GM12878 (cell line): ENCODE results near the gene TESK1. TPM values are rescaled to one million over a fixed set of nuclear protein-coding genes. Genes with fewer than 3 reads are reported as not detected.
"Not testable (repeated sequence)": the region's sequence is repeated elsewhere in the genome, so short reads cannot be mapped to it uniquely, and the experiment has no call there.

Experiments used
- ATAC-seq: fragments of 200-7000 bp; cut with Tn5 transposase; 3 replicates; pipeline ENCODE4 v1.9.1; 2020; ENCODE audit warnings: mild to moderate bottlenecking, moderate library complexity
- BruUV-seq: library from RNA; stranded (reverse); fragments of 400-500 nt; replicated peaks from 2 replicates; lab custom pipeline; 2021; lab: Mats Ljungman, UMichigan
- CTCF ChIA-PET: fragments of 300-600 bp; sonication (Branson Sonifier 250); formaldehyde crosslinking; extraction: SDS; loops from one replicate; lab custom pipeline; 2021; ENCODE audit warnings: inconsistent platforms; lab: Yijun Ruan, JAX
- POLR2A ChIA-PET: fragments of 350-600 bp; formaldehyde crosslinking; extraction: SDS; loops from one replicate; lab custom pipeline; 2021; ENCODE audit warnings: inconsistent platforms; lab: Charles Lee
- RAD21 ChIA-PET: fragments of 300-600 bp; sonication (Branson Sonifier 250); formaldehyde crosslinking; loops from one replicate; lab custom pipeline; 2023; ENCODE audit warnings: antibody characterized with exemption; ENCODE audit not compliant: unreplicated experiment; lab: Charles Lee
- SMC1A ChIA-PET: fragments of 300-600 bp; sonication (Branson Sonifier 250); formaldehyde crosslinking; loops from one replicate; lab custom pipeline; 2023; ENCODE audit not compliant: unreplicated experiment, uncharacterized antibody; lab: Charles Lee
- DNase-seq: peaks from one replicate; pipeline ENCODE4 v3.0.0-alpha.2; 2011; ENCODE audit warnings: low read depth, low spot score
- FAIRE-seq: peaks from 3 replicates; lab custom pipeline; 2011; peaks lifted over from hg19 to GRCh38; lab: Jason Lieb, UNC
- H2AFZ ChIP-seq: 2 replicates; pipeline ENCODE4 v1.6.0; 2011; ENCODE audit warnings: low read depth, low read length, control low read depth; ENCODE audit not compliant: control insufficient read depth
- H3K27ac ChIP-seq: 2 replicates; pipeline ENCODE4 v1.5.1; 2011; ENCODE audit warnings: control low read depth; ENCODE audit not compliant: control insufficient read depth, insufficient read depth
- H3K27me3 ChIP-seq, 2 experiments: replicated peaks in 1 of 2; 2 replicates each; pipeline versions ENCODE4 v1.6.0 to v1.6.1; 2011; ENCODE audit warnings: low read length in 1 of 2; ENCODE audit not compliant: control insufficient read depth in 2 of 2, insufficient read depth in 2 of 2
- H3K36me3 ChIP-seq, 2 experiments: 2 replicates each; pipeline ENCODE4 v1.5.1; 2011; ENCODE audit warnings: low read length in 1 of 2; ENCODE audit not compliant: control insufficient read depth in 2 of 2, insufficient read depth in 2 of 2
- H3K4me1 ChIP-seq: 2 replicates; pipeline ENCODE4 v1.6.1; 2011; ENCODE audit warnings: mild to moderate bottlenecking, low read length, moderate library complexity, mixed read lengths; ENCODE audit not compliant: control insufficient read depth, insufficient read depth
- H3K4me2 ChIP-seq: 2 replicates; pipeline ENCODE4 v1.6.0; 2011; ENCODE audit warnings: control low read depth; ENCODE audit not compliant: control insufficient read depth, insufficient read depth
- H3K4me3 ChIP-seq: fragments of 200-600 bp; sonication (generic); 2 replicates; pipeline ENCODE4 v1.5.1; 2016
- H3K79me2 ChIP-seq: 2 replicates; pipeline ENCODE4 v1.6.0; 2011; ENCODE audit warnings: low read length; ENCODE audit not compliant: control insufficient read depth, insufficient read depth
- H3K9ac ChIP-seq: 2 replicates; pipeline ENCODE4 v1.8.0; 2011; ENCODE audit warnings: low read length, control low read depth, mixed read lengths; ENCODE audit not compliant: control insufficient read depth, insufficient read depth
- H3K9me3 ChIP-seq: replicated peaks from 3 replicates; pipeline ENCODE4 v1.5.1; 2011; ENCODE audit warnings: mild to moderate bottlenecking, low read length; ENCODE audit not compliant: control insufficient read depth, insufficient read depth
- H4K20me1 ChIP-seq: 2 replicates; pipeline ENCODE4 v1.6.0; 2011; ENCODE audit not compliant: control insufficient read depth, insufficient read depth
- BHLHE40 ChIP-seq, 2 experiments: fragments of 450-650 bp in 1 of 2; IDR thresholded peaks; 2 replicates each; pipeline ENCODE4 v1.6.1; 2011 to 2017; ENCODE audit warnings: low read depth in 2 of 2, borderline replicate concordance in 1 of 2, improper control_type of control experiment in 1 of 2, low read length in 1 of 2, mild to moderate bottlenecking in 1 of 2
- IKZF1 ChIP-seq: fragments of 450-650 bp; conservative IDR thresholded peaks from 2 replicates; pipeline ENCODE4 v1.6.1; 2017; ENCODE audit warnings: antibody characterized with exemption, mild to moderate bottlenecking
- JUNB ChIP-seq: IDR thresholded peaks from 2 replicates; pipeline ENCODE4 v1.6.1; 2016; ENCODE audit warnings: antibody characterized with exemption, mild to moderate bottlenecking
- MEF2A ChIP-seq: IDR thresholded peaks from 2 replicates; pipeline ENCODE4 v1.6.1; 2011; ENCODE audit warnings: low read depth, mild to moderate bottlenecking, low read length, moderate library complexity; ENCODE audit not compliant: insufficient read depth
- NFYA ChIP-seq: IDR thresholded peaks from 2 replicates; pipeline ENCODE4 v1.6.1; 2011; ENCODE audit warnings: low read depth, mild to moderate bottlenecking, low read length, improper control_type of control experiment, borderline replicate concordance
- RAD51 ChIP-seq: fragments of 450-650 bp; IDR thresholded peaks from 2 replicates; pipeline ENCODE4 v1.6.1; 2016; ENCODE audit warnings: moderate library complexity, mild to moderate bottlenecking, inconsistent platforms
- RUNX3 ChIP-seq: IDR thresholded peaks from 2 replicates; pipeline ENCODE4 v1.6.1; 2012; ENCODE audit warnings: low read length, inconsistent platforms
- SMARCA5 ChIP-seq: fragments of 450-650 bp; IDR thresholded peaks from 2 replicates; pipeline ENCODE4 v1.6.1; 2017; ENCODE audit warnings: mild to moderate bottlenecking
- TBL1XR1 ChIP-seq: IDR thresholded peaks from 2 replicates; pipeline ENCODE4 v1.6.1; 2012; ENCODE audit warnings: low read depth, low read length, improper control_type of control experiment
- WGBS: methylation state at CpG from one replicate; pipeline ENCODE4 v1.1.6; 2016; ENCODE audit warnings: low lambda C conversion rate; ENCODE audit not compliant: insufficient replicate concordance, insufficient coverage; ENCODE audit errors: missing lambda C conversion rate; 5-methylcytosine and 5-hydroxymethylcytosine counted together
- in situ Hi-C: fragments of 300-500 bp; cut with MboI; formaldehyde crosslinking; loops from 9 replicates; pipeline ENCODE4 v1.14.3; 2018; ENCODE audit warnings: mixed read lengths
- intact Hi-C: fragments of 100-400 bp; cut with micrococcal nuclease; formaldehyde crosslinking; loops from one replicate; pipeline ENCODE4 v1.14.2; 2022; ENCODE audit not compliant: unreplicated experiment
- polyA plus RNA-seq, 11 experiments: library from polyadenylated mRNA; depleted of rRNA in 4 of 11; unstranded in 6 of 11; stranded (reverse) in 5 of 11; fragments of >200 nt; fragmentation: Nextera tagmentation in 4 of 11; fragmentation: Illumina TruSeq in 1 of 11; extraction: Ambion mirVana in 4 of 11; extraction: Trizol in 1 of 11; gene quantifications; 1 replicate in 1 of 11; 2 replicates in 10 of 11; pipeline versions ENCODE4 v1.2.1 to v1.2.3, GENCODE V29; 2011 to 2016; ENCODE audit warnings: inconsistent platforms in 2 of 11, missing spikeins in 2 of 11, low read depth in 1 of 11
- total RNA-seq, 4 experiments: library from RNA; depleted of rRNA in 3 of 4; stranded (reverse); fragments of >200 nt in 3 of 4; fragmentation: Illumina TruSeq in 1 of 4; extraction: Trizol in 1 of 4; gene quantifications; 2 replicates each; pipeline versions ENCODE4 v1.2.1 to v1.2.3, GENCODE V29; 2013 to 2021

The TESK1 gene
- total and polyA plus RNA-seq, 10 of the 15 experiments (the other 5 are each of a cell fraction or from before 2014, with no cell fraction given), result 0.16 to 19.5 (median 7.9) TPM; not detected in 1

DNA sequence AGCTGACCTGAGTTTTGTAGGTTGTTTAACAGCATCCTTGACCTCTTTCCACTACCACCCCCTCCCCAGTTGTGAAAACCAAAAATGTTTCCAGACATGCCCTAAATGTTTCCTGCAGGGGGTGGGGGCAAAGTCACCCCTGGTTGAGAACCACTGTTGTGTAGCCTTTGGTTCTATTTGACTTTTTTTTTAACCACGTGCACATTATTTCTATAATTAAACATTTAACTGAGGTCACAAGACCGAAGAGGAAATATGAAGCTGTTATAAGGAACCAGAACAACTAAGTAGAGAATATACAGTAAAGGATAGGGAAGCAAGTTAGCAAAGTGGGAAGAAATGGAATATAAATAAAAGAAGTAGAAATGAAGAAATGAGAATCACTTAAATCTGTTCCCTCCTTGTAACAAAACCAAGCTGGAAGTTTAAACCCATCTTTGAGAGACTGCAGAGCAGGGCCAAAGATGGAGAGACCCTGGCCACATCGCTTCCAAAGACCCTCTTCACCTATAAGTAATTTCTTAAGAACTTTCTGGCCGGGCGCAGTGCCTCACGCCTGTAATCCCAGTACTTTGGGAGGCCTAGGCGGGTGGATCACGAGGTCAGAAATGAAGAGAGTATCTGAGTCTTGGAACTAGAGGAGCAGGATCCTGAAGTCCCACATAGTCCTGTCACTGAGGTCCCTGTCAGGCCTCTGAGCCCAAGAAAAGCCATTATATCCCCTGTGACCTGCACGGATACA lies 31.2 kb downstream of the TESK1 start:
- H3K36me3 ChIP-seq, result no peaks in the 10 kb centered on the region
- WGBS, result 62% methylated on average over 9 of the region's 9 CpGs
- no peaks in the 10 kb centered on the region for H3K9me3 ChIP-seq
- RAD21 ChIA-PET, result interaction anchor here (0.7 to 3.1 kb wide), 5 partner anchors 10 to 28 kb away, joined by 3 to 16 read pairs (median 4); no protein-coding TSS in a partner anchor
- CTCF ChIA-PET, result interaction anchor here (0.9 to 3.3 kb wide), 8 partner anchors 10 to 93 kb away, joined by 3 to 31 read pairs (median 4); partner anchors contain the start of gene ARHGEF39
- BruUV-seq, result no TSS peak
- in situ Hi-C loops (no loop called here), intact Hi-C loops (no loop called here)
- peak overlapping the region; percentile 27; the same call in 1 of the 2 replicates for H3K4me2 ChIP-seq
- TF ChIP-seq SMARCA5 (no peak), JUNB (0 out of 2 replicates have a peak, but pooled peaks have one; percentile 10), MEF2A (peak; percentile 76), RUNX3 (peak; percentile 59), NFYA (no peak), BHLHE40 (IDR thresholded peaks at IDR 0.05; ENCODE audit: borderline replicate concordance in 1 of 2, low read depth in 2 of 2, low read length in 1 of 2) (peak; percentile 44 to 47; a peak in 2 of 4 replicates), IKZF1 (0 out of 2 replicates have a peak, but pooled peaks have one; percentile 23), TBL1XR1 (no peak), RAD51 (peak; percentile 64; the same call in 1 of the 2 replicates)
- H3K27ac ChIP-seq, result no peak overlapping the region
- ATAC-seq, result no peak; the same call in 1 of the 3 replicates
- H2AFZ ChIP-seq, result no peak overlapping the region
- no peak overlapping the region for H3K4me3 ChIP-seq
- H4K20me1 ChIP-seq, result no peaks in the 10 kb centered on the region
- POLR2A ChIA-PET, result interaction anchor here (1.1 to 2.4 kb wide), 3 partner anchors 10 to 31 kb away, joined by 4 to 12 read pairs (median 6); partner anchors contain the start of gene TESK1
- SMC1A ChIA-PET, result interaction anchor here (0.5 to 4.5 kb wide), 5 partner anchors 11 to 22 kb away, joined by 3 to 32 read pairs (median 4); partner anchors contain the start of gene SIT1
- no peak for FAIRE-seq
- H3K4me1 ChIP-seq, result peaks cover 25% of the 10 kb centered on the region
- no peak for DNase-seq
- H3K79me2 ChIP-seq, result no peaks in the 10 kb centered on the region
- no peak overlapping the region for H3K9ac ChIP-seq
- no peaks in the 10 kb centered on the region for H3K27me3 ChIP-seq

DNA sequence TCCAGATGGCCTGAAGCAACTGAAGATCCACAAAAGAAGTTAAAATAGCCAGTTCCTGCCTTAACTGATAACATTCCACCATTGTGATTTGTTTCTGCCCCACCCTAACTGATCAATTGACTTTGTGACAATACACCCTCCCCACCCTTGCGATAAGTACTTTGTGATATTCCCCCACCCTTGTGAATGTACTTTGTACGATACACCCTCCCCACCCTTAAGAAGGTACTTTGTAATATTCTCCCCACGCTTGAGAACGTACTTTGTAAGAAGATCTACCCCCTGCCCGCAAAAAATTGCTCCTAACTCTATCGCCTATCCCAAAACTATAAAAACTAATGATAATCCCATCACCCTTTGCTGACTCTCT lies 31.8 kb downstream of the TESK1 start:
- ChIA-PET POLR2A (interaction anchor here (2.4 kb wide), 1 partner anchor 9 kb away, joined by 12 read pairs; no protein-coding TSS in a partner anchor), CTCF (interaction anchor here (1.3 to 3.3 kb wide), 4 partner anchors 9 to 29 kb away, joined by 3 to 31 read pairs (median 4); partner anchors contain the start of gene ARHGEF39), SMC1A (interaction anchor here (2.9 to 4.5 kb wide), 2 partner anchors 11 to 17 kb away, joined by 23 to 32 read pairs; partner anchors contain the start of gene SIT1), RAD21 (interaction anchor here (0.7 to 3.1 kb wide), 3 partner anchors 9 to 25 kb away, joined by 3 to 16 read pairs (median 4); no protein-coding TSS in a partner anchor)
- H3K27ac ChIP-seq, H3K79me2 ChIP-seq, H3K27me3 ChIP-seq, H2AFZ ChIP-seq, FAIRE-seq, intact Hi-C loops, BruUV-seq, ATAC-seq, in situ Hi-C loops, H3K4me3 ChIP-seq, H4K20me1 ChIP-seq, DNase-seq, H3K9ac ChIP-seq, H3K9me3 ChIP-seq, H3K36me3 ChIP-seq, H3K4me2 ChIP-seq: not testable (repeated sequence)
- WGBS, result 95% methylated on average over 6 of the region's 6 CpGs
- H3K4me1 ChIP-seq, result peaks cover 25% of the 10 kb centered on the region
